Epithelial cell of esophagus (primary cell): ENCODE results near the gene HS6ST2.

Experiments
- DNase-seq: peaks from one replicate; pipeline ENCODE4 v3.0.0; 2010; ENCODE audit warnings: low read depth
- H3K4me3 ChIP-seq: 2 replicates; pipeline ENCODE4 v1.5.1; 2011; ENCODE audit warnings: mild to moderate bottlenecking, low read length, control low read depth
- TF ChIP-seq, protein P1 (sequence below): IDR thresholded peaks from 2 replicates; pipeline ENCODE4 v1.5.1; 2011; ENCODE audit warnings: low read depth, mild to moderate bottlenecking, low read length, control low read depth, inconsistent platforms; ENCODE audit not compliant: insufficient read depth; ENCODE audit errors: missing control alignments

Gene HS6ST2

DNA sequence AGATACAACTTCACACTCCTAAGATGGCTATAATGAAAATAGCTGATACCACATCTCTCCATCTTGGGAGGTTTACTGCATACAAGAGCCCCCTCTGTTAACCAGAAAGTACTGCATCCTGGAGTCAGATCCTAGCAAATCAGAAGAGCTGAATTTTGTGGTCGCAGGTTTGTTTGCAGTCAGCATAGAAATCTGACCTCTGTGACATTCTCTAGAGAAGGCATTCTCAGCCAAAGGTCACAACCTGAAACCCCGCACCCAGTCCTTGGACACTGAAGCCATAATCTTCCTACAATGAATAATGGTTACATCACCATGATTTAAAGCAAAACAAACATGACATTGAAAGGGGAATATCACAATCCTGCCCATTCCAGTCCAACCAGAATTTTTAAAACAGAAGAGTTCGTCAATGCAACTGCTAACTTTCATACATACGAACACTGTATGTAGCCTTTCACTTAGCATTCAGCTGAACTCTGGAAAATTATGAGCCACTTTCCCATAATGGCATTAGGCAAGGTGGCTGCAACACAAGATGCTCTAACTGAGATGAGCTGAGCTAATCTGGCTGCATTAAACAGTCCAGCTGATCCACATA lies 17.6 kb downstream of the HS6ST2 start:
- peak; percentile 73 for DNase-seq
- H3K4me3 ChIP-seq, result no peak overlapping the region
- TF ChIP-seq, protein P1, sequence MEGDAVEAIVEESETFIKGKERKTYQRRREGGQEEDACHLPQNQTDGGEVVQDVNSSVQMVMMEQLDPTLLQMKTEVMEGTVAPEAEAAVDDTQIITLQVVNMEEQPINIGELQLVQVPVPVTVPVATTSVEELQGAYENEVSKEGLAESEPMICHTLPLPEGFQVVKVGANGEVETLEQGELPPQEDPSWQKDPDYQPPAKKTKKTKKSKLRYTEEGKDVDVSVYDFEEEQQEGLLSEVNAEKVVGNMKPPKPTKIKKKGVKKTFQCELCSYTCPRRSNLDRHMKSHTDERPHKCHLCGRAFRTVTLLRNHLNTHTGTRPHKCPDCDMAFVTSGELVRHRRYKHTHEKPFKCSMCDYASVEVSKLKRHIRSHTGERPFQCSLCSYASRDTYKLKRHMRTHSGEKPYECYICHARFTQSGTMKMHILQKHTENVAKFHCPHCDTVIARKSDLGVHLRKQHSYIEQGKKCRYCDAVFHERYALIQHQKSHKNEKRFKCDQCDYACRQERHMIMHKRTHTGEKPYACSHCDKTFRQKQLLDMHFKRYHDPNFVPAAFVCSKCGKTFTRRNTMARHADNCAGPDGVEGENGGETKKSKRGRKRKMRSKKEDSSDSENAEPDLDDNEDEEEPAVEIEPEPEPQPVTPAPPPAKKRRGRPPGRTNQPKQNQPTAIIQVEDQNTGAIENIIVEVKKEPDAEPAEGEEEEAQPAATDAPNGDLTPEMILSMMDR, result no peak

DNA sequence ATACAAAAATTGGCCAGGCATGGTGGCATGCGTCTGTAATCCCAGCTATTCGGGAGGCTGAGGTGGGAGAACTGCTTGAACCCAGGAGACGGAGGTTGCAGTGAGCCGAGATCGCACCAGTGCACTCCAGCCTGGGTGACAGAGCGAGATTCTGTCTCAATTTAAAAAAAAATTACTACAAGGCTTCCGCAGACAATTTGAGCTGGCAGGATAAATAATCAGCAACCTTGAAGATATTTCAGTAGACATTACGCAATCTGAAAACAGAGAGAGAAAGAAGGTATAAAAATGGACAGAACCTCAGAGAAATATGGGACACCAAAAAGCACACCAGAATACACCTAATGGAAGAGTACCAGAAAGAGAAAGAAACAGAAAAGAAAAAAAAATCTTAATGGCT lies 25.3 kb downstream of the HS6ST2 start:
- DNase-seq, result no peak
- TF ChIP-seq, protein P1, result no peak
- no peak overlapping the region for H3K4me3 ChIP-seq

GRCh38 chrX:132924426-132924825 lies 34.0 kb downstream of the HS6ST2 start:
- no peak overlapping the region for H3K4me3 ChIP-seq
- no peak for DNase-seq
- TF ChIP-seq, protein P1, result no peak

DNA sequence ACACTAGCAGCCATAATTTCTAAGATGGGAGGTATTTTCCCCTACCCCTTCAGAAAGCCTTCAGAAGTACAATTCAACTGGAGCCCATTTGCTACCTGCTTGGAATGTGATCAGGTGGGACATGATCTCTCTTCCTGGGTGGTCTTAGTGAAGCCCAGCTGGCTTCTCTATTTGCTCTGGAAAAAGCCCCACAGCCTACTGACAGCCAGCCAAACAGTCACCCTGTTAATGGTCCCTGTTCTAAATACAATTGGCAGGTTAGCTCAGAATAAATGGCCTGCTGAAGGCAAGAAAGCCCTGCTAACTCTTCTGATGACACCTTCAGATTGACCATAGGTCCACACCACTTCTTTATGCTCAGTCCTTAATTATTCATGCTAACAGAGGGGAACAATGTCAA lies 39.9 kb downstream of the HS6ST2 start:
- TF ChIP-seq, protein P1, result no peak
- DNase-seq, result no peak
- H3K4me3 ChIP-seq, result no peak overlapping the region

- TF ChIP-seq, protein P1, result no peak
- H3K4me3 ChIP-seq, result no peak overlapping the region
- DNase-seq, result no peak
These were observed 42.1 kb downstream of the HS6ST2 start for GRCh38 chrX:132916349-132916748.

DNA sequence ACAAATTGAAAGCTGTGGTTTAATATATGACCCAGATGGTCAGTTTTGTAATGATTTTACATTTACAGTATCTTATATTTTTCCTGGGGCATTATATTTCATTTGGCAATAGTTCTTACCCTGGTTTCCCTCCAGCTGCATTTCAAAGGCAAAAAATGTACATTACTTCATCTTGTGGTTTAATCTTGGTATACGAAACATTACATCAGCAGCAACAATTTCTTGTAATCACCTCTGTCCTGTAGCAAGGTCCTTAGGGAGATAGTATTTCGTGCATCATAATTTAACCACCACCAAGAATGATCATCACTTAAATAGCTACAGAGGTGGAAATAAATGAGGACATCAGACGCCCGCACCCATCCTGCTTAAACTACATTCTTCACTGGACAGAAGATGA lies 48.8 kb downstream of the HS6ST2 start:
- TF ChIP-seq, protein P1, result no peak
- H3K4me3 ChIP-seq, result no peak overlapping the region
- peak; percentile 67 for DNase-seq

GRCh38 chrX:132908891-132909290 lies 49.5 kb downstream of the HS6ST2 start:
- peak; percentile 22 for DNase-seq
- TF ChIP-seq, protein P1, result no peak
- H3K4me3 ChIP-seq, result no peak overlapping the region
